H1 (cell line): Measurements from ENCODE around the gene PHC1. TPM values are rescaled to one million over a fixed set of nuclear protein-coding genes. Genes with fewer than 3 reads are reported as not detected.
A peak's percentile ranks its signal among the peaks of the same experiment; 100 is the strongest.

Experiments used
- CTCF ChIA-PET: fragments of 300-600 bp; sonication (Branson Sonifier 250); formaldehyde crosslinking; loops from one replicate; lab custom pipeline; 2021; ENCODE audit not compliant: partially characterized antibody; lab: Charles Lee
- POLR2A ChIA-PET: fragments of 300-600 bp; sonication (Branson Sonifier 250); formaldehyde crosslinking; loops from one replicate; lab custom pipeline; 2021; ENCODE audit warnings: inconsistent platforms; ENCODE audit not compliant: partially characterized antibody; lab: Charles Lee
- DNase-seq, 2 experiments: peaks; one replicate each; pipeline versions ENCODE4 v3.0.0 to v3.0.0-alpha.2; 2010 to 2022; ENCODE audit warnings: low spot score in 2 of 2, low read depth in 1 of 2, mixed read lengths in 1 of 2
- FAIRE-seq: peaks from 2 replicates; lab custom pipeline; 2011; peaks lifted over from hg19 to GRCh38; lab: Jason Lieb, UNC
- H2AFZ ChIP-seq: 2 replicates; pipeline ENCODE4 v1.8.1; 2012; ENCODE audit warnings: low read length, inconsistent platforms
- H2AK5ac ChIP-seq: 2 replicates; pipeline ENCODE4 v1.6.1; 2013; ENCODE audit warnings: low read depth, low read length
- H2BK120ac ChIP-seq: replicated peaks from 2 replicates; pipeline ENCODE3; 2013; ENCODE audit warnings: low read depth, low read length, inconsistent platforms
- H2BK12ac ChIP-seq: 2 replicates; pipeline ENCODE4 v1.6.1; 2013; ENCODE audit warnings: low read depth, low read length
- H2BK15ac ChIP-seq: 2 replicates; pipeline ENCODE4 v1.6.1; 2013; ENCODE audit warnings: low read length
- H2BK20ac ChIP-seq: 2 replicates; pipeline ENCODE4 v1.6.1; 2013; ENCODE audit warnings: low read length
- H2BK5ac ChIP-seq: 2 replicates; pipeline ENCODE4 v1.6.1; 2013; ENCODE audit warnings: low read depth, low read length
- H3K14ac ChIP-seq: 2 replicates; pipeline ENCODE4 v1.6.1; 2013; ENCODE audit warnings: inconsistent platforms; ENCODE audit not compliant: insufficient read length
- H3K18ac ChIP-seq: 2 replicates; pipeline ENCODE4 v1.6.1; 2013; ENCODE audit warnings: low read length; ENCODE audit errors: extremely low read depth
- H3K23ac ChIP-seq: 2 replicates; pipeline ENCODE4 v1.6.1; 2013; ENCODE audit warnings: inconsistent platforms; ENCODE audit not compliant: insufficient read length
- H3K23me2 ChIP-seq: 2 replicates; pipeline ENCODE4 v1.6.1; 2013; ENCODE audit warnings: low read depth, low read length
- H3K27ac ChIP-seq: 2 replicates; pipeline ENCODE4 v1.6.1; 2011; ENCODE audit warnings: low read depth, low read length, inconsistent platforms
- H3K27me3 ChIP-seq, 4 experiments: replicated peaks in 1 of 4; 1 replicate in 1 of 4; 2 replicates in 3 of 4; pipeline versions ENCODE4 v1.6.1 to v1.8.1; 2011 to 2013; ENCODE audit warnings: low read length in 3 of 4, mild to moderate bottlenecking in 3 of 4, inconsistent platforms in 2 of 4, mixed read lengths in 2 of 4, moderate library complexity in 1 of 4; ENCODE audit not compliant: control insufficient read depth in 3 of 4, insufficient read depth in 3 of 4; ENCODE audit errors: extremely low read depth in 1 of 4
- H3K36me3 ChIP-seq, 4 experiments: 2 replicates each; pipeline versions ENCODE4 v1.6.1 to v1.8.1; 2011 to 2013; ENCODE audit warnings: mild to moderate bottlenecking in 4 of 4, low read length in 3 of 4, moderate library complexity in 2 of 4, control low read depth in 1 of 4, inconsistent platforms in 1 of 4; ENCODE audit not compliant: insufficient read depth in 4 of 4, control insufficient read depth in 2 of 4
- H3K4ac ChIP-seq: replicated peaks from 2 replicates; pipeline ENCODE3; 2013; ENCODE audit warnings: low read length, low read depth, mixed read lengths, inconsistent platforms; ENCODE audit not compliant: insufficient read length
- H3K4me1 ChIP-seq, 4 experiments: replicated peaks in 1 of 4; 1 replicate in 1 of 4; 2 replicates in 3 of 4; pipeline versions ENCODE4 v1.6.1 to v1.8.1; 2011 to 2013; ENCODE audit warnings: low read length in 3 of 4, inconsistent platforms in 2 of 4, mixed read lengths in 1 of 4; ENCODE audit not compliant: insufficient read depth in 4 of 4, control insufficient read depth in 3 of 4
- H3K4me2 ChIP-seq, 2 experiments: 2 replicates each; pipeline versions ENCODE4 v1.6.1 to v1.8.1; 2011 to 2013; ENCODE audit warnings: low read depth in 2 of 2, low read length in 2 of 2, control low read depth in 1 of 2, inconsistent platforms in 1 of 2, mild to moderate bottlenecking in 1 of 2; ENCODE audit not compliant: insufficient read depth in 1 of 2
- H3K4me3 ChIP-seq, 4 experiments: fragments of 200-600, 300-600 bp in 1 of 4; sonication (generic), shearing (Covaris generic), sonication (Bioruptor Twin) in 1 of 4; 2 replicates each; pipeline versions ENCODE4 v1.5.1 to v1.8.1; 2011 to 2016; ENCODE audit warnings: low read length in 4 of 4, low read depth in 3 of 4, control low read depth in 2 of 4, inconsistent platforms in 2 of 4, mild to moderate bottlenecking in 2 of 4, mixed read lengths in 1 of 4, moderate library complexity in 1 of 4; ENCODE audit not compliant: insufficient read depth in 2 of 4; ENCODE audit errors: extremely low read depth in 1 of 4
- H3K56ac ChIP-seq: replicated peaks from 2 replicates; pipeline ENCODE3; 2013; ENCODE audit warnings: low read depth, mild to moderate bottlenecking, mixed read lengths, low read length, inconsistent platforms; ENCODE audit not compliant: insufficient read length
- H3K79me1 ChIP-seq: 2 replicates; pipeline ENCODE4 v1.6.1; 2013; ENCODE audit warnings: low read depth, low read length, control low read depth
- H3K79me2 ChIP-seq, 2 experiments: 2 replicates each; pipeline versions ENCODE4 v1.6.1 to v1.8.1; 2012 to 2013; ENCODE audit warnings: low read length in 2 of 2, mild to moderate bottlenecking in 2 of 2, inconsistent platforms in 1 of 2; ENCODE audit not compliant: insufficient read depth in 2 of 2, control insufficient read depth in 1 of 2
- H3K9ac ChIP-seq, 4 experiments: replicated peaks in 1 of 4; 1 replicate in 1 of 4; 2 replicates in 3 of 4; pipeline versions ENCODE4 v1.6.1 to v1.8.1; 2011 to 2013; ENCODE audit warnings: low read depth in 3 of 4, low read length in 3 of 4, control low read depth in 2 of 4, mild to moderate bottlenecking in 2 of 4, moderate library complexity in 2 of 4, inconsistent platforms in 1 of 4; ENCODE audit errors: extremely low read depth in 1 of 4
- H3K9me3 ChIP-seq, 2 experiments: 2 replicates each; pipeline versions ENCODE4 v1.6.1 to v1.8.1; 2012 to 2013; ENCODE audit warnings: mild to moderate bottlenecking in 2 of 2, moderate library complexity in 2 of 2, control low read depth in 1 of 2, inconsistent platforms in 1 of 2, low read depth in 1 of 2, low read length in 1 of 2, mixed read lengths in 1 of 2; ENCODE audit not compliant: insufficient read depth in 2 of 2
- H4K20me1 ChIP-seq, 2 experiments: replicated peaks in 1 of 2; 2 replicates each; pipeline versions ENCODE3 to v1.8.1; 2011 to 2013; ENCODE audit warnings: inconsistent platforms in 2 of 2, low read length in 2 of 2, mild to moderate bottlenecking in 1 of 2; ENCODE audit not compliant: insufficient read depth in 2 of 2, control insufficient read depth in 1 of 2
- H4K5ac ChIP-seq: 2 replicates; pipeline ENCODE4 v1.6.1; 2013; ENCODE audit warnings: low read length, low read depth, mixed read lengths, inconsistent platforms; ENCODE audit not compliant: insufficient read length
- H4K8ac ChIP-seq: 2 replicates; pipeline ENCODE4 v1.8.0; 2013; ENCODE audit warnings: mild to moderate bottlenecking, moderate library complexity, low read length, inconsistent platforms; ENCODE audit not compliant: insufficient read depth; ENCODE audit errors: extremely low read depth
- H4K91ac ChIP-seq: replicated peaks from 2 replicates; pipeline ENCODE3; 2013; ENCODE audit warnings: low read length, mixed read lengths, inconsistent platforms; ENCODE audit not compliant: insufficient read length
- ASH2L ChIP-seq: fragments of 200-600, 300-600 bp; sonication (generic); IDR thresholded peaks from one replicate; pipeline ENCODE4 v1.7.1; 2017; ENCODE audit warnings: low read length
- EGR1 ChIP-seq: IDR thresholded peaks from 2 replicates; pipeline ENCODE4 v1.6.1; 2011; ENCODE audit warnings: low read depth, low read length, borderline replicate concordance
- GABPA ChIP-seq: IDR thresholded peaks from 2 replicates; pipeline ENCODE4 v1.6.1; 2011; ENCODE audit warnings: mild to moderate bottlenecking, low read length, moderate library complexity, borderline replicate concordance; ENCODE audit not compliant: insufficient read depth
- JUN ChIP-seq: IDR thresholded peaks from 2 replicates; pipeline ENCODE4 v1.6.1; 2011; ENCODE audit warnings: low read depth, mild to moderate bottlenecking, improper control_type of control experiment, low read length
- JUND ChIP-seq: IDR thresholded peaks from 2 replicates; pipeline ENCODE4 v1.6.1; 2011; ENCODE audit warnings: mild to moderate bottlenecking, improper control_type of control experiment, low read length
- NRF1 ChIP-seq: IDR thresholded peaks from 2 replicates; pipeline ENCODE4 v1.6.1; 2011; ENCODE audit warnings: mild to moderate bottlenecking, low read depth, low read length, improper control_type of control experiment
- POLR2AphosphoS5 ChIP-seq: IDR thresholded peaks from 2 replicates; pipeline ENCODE4 v1.6.1; 2011; ENCODE audit warnings: low read depth, low read length
- RNF2 ChIP-seq: fragments of 200-900, 300-1000 bp; sonication (generic); IDR thresholded peaks from 2 replicates; pipeline ENCODE4 v1.7.1; 2016; ENCODE audit warnings: borderline replicate concordance, low read depth, mild to moderate bottlenecking, antibody characterized with exemption, low read length; ENCODE audit not compliant: poor library complexity, severe bottlenecking; ENCODE audit errors: missing control alignments
- SIX5 ChIP-seq: IDR thresholded peaks from 2 replicates; pipeline ENCODE4 v1.6.1; 2011; ENCODE audit warnings: mild to moderate bottlenecking, low read depth, low read length
- ZNF274 ChIP-seq: IDR thresholded peaks from 2 replicates; pipeline ENCODE4 v1.7.0; 2012; ENCODE audit warnings: low read length, borderline replicate concordance; ENCODE audit errors: extremely low read depth
- polyA plus RNA-seq, 7 experiments: library from polyadenylated mRNA; depleted of rRNA in 3 of 7; stranded (reverse) in 5 of 7; unstranded in 2 of 7; fragments of >200 nt in 5 of 7; fragments of 200-250 nt in 2 of 7; gene quantifications; 1 replicate in 5 of 7; 2 replicates in 1 of 7; 4 replicates in 1 of 7; pipeline versions ENCODE4 v1.2.1 to v1.2.3, GENCODE V29; 2011 to 2013; ENCODE audit warnings: missing spikeins in 2 of 7, mixed read lengths in 2 of 7
- total RNA-seq: library from RNA; stranded (reverse); fragmentation: NEBNext Ultra II Directional; extraction: Animal tissue kit (Norgen Biotek cat#: 25700); gene quantifications from 2 replicates; pipeline ENCODE4 v1.2.1, GENCODE V29; 2021

The PHC1 gene
- total and polyA plus RNA-seq, 2 of the 8 experiments (the other 6 are each of a cell fraction or from before 2014, with no cell fraction given): 934 to 1,655 TPM

DNA sequence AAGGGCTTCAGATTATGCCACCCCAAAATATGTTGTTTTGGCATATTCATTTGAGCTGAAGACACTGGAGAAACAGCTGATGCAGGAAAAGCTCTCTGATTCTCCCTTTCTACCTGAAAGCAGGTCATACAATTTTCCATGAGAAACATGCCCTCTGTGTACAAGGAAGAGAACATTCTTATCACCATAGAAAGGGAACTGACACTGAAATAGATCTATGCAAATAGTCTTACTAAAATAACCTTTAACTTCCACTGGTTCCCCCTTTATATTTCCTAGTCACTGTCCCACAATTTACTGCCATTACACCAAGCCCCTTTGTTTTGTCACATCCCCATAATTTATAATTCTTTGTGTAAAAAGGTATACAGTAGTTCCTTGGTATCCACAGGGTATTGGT lies 9.6 kb upstream of the PHC1 start:
- Histone ChIP-seq H2BK120ac (peak overlapping the region; percentile 36), H3K4me1 (peaks cover 4 to 19% (median 10%) of the 10 kb centered on the region in 4 experiments; a peak in 5 of 7 replicates), H3K4me2 (no peak overlapping the region), H4K20me1 (no peaks in the 10 kb centered on the region), H3K36me3 (no peaks in the 10 kb centered on the region; a peak in 1 of 8 replicates), H3K27me3 (no peaks in the 10 kb centered on the region), H3K4me3 (no peak overlapping the region), H2BK12ac (no peak overlapping the region), H2BK20ac (no peak overlapping the region), H2AK5ac (no peak overlapping the region), H3K23ac (no peak overlapping the region), H3K18ac (no peak overlapping the region), H2BK15ac (no peak overlapping the region), H3K79me1 (no peaks in the 10 kb centered on the region), H4K91ac (no peak overlapping the region), H3K9me3 (peaks cover 2 to 6% of the 10 kb centered on the region in 2 experiments; a peak in 1 of 4 replicates), H4K5ac (peak overlapping the region; percentile 50), H3K56ac (no peak overlapping the region), H3K79me2 (no peaks in the 10 kb centered on the region), H2AFZ (no peak overlapping the region), H3K4ac (no peak overlapping the region), H3K14ac (no peak overlapping the region), H4K8ac (no peak overlapping the region), H3K23me2 (no peaks in the 10 kb centered on the region; the same call in 1 of the 2 replicates), H3K27ac (no peak overlapping the region), H2BK5ac (no peak overlapping the region; the same call in 1 of the 2 replicates), H3K9ac (no peak overlapping the region)
- ChIA-PET CTCF (interaction anchor here (0.8 to 2.8 kb wide), 2 partner anchors 14 to 160 kb away, joined by 3 to 12 read pairs; no protein-coding TSS in a partner anchor), POLR2A (interaction anchor here (0.7 to 3.8 kb wide), 7 partner anchors 8 to 109 kb away, joined by 3 to 16 read pairs (median 4); partner anchors contain the start of gene PHC1)
- TF ChIP-seq JUND: no peak
- no peak for TF ChIP-seq ZNF274
- no peak for TF ChIP-seq SIX5
- TF ChIP-seq POLR2AphosphoS5: no peak
- no peak for TF ChIP-seq JUN
- no peak for TF ChIP-seq RNF2
- no peak for TF ChIP-seq EGR1
- TF ChIP-seq ASH2L: no peak
- TF ChIP-seq GABPA: no peak
- TF ChIP-seq NRF1: no peak
- DNase-seq: no peak
- no peak for FAIRE-seq
